Vagina (tissue), 2 donors: Measurements from ENCODE around the gene SMIM1.

Experiments used
- CTCF ChIP-seq, 3 experiments: fragments of 450-650 bp in 2 of 3; fragments of 200-600 bp in 1 of 3; sonication (generic) in 1 of 3; IDR thresholded peaks; one replicate each; pipeline ENCODE4 v1.5.1; 2017 to 2019; ENCODE audit warnings: antibody characterized with exemption in 3 of 3, mild to moderate bottlenecking in 2 of 3, moderate library complexity in 2 of 3
- POLR2A ChIP-seq, 2 donors: fragments of 450-650 bp; IDR thresholded peaks; one replicate each; pipeline ENCODE4 v1.6.1; 2017; ENCODE audit warnings: antibody characterized with exemption in 2 of 2, mild to moderate bottlenecking in 2 of 2, moderate library complexity in 2 of 2

- TF ChIP-seq CTCF (IDR thresholded peaks at IDR 0.05): no peak
- no peak for TF ChIP-seq POLR2A (IDR thresholded peaks at IDR 0.05)
Observed at GRCh38 chr1:3778590-3779264, 6.2 kb downstream of the SMIM1 start.
